ENCODE measurements around the gene RASA3. TPM values are rescaled to one million over a fixed set of nuclear protein-coding genes. Genes with fewer than 3 reads are reported as not detected.

The RASA3 gene
- total and polyA plus RNA-seq, 9 of the 15 experiments (the other 6 are each of a cell fraction or from before 2014, with no cell fraction given) = 0.72 to 25.3 (median 14.4) TPM

- TF ChIP-seq, protein P1, sequence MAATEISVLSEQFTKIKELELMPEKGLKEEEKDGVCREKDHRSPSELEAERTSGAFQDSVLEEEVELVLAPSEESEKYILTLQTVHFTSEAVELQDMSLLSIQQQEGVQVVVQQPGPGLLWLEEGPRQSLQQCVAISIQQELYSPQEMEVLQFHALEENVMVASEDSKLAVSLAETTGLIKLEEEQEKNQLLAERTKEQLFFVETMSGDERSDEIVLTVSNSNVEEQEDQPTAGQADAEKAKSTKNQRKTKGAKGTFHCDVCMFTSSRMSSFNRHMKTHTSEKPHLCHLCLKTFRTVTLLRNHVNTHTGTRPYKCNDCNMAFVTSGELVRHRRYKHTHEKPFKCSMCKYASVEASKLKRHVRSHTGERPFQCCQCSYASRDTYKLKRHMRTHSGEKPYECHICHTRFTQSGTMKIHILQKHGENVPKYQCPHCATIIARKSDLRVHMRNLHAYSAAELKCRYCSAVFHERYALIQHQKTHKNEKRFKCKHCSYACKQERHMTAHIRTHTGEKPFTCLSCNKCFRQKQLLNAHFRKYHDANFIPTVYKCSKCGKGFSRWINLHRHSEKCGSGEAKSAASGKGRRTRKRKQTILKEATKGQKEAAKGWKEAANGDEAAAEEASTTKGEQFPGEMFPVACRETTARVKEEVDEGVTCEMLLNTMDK (IDR thresholded peaks at IDR 0.05; ENCODE audit: borderline replicate concordance, insufficient read depth, low read depth, low read length, poor library complexity, severe bottlenecking) = no peak
- TF ChIP-seq NCOA1 (IDR thresholded peaks at IDR 0.05; ENCODE audit: low read depth) = no peak
- TF ChIP-seq, protein P2, sequence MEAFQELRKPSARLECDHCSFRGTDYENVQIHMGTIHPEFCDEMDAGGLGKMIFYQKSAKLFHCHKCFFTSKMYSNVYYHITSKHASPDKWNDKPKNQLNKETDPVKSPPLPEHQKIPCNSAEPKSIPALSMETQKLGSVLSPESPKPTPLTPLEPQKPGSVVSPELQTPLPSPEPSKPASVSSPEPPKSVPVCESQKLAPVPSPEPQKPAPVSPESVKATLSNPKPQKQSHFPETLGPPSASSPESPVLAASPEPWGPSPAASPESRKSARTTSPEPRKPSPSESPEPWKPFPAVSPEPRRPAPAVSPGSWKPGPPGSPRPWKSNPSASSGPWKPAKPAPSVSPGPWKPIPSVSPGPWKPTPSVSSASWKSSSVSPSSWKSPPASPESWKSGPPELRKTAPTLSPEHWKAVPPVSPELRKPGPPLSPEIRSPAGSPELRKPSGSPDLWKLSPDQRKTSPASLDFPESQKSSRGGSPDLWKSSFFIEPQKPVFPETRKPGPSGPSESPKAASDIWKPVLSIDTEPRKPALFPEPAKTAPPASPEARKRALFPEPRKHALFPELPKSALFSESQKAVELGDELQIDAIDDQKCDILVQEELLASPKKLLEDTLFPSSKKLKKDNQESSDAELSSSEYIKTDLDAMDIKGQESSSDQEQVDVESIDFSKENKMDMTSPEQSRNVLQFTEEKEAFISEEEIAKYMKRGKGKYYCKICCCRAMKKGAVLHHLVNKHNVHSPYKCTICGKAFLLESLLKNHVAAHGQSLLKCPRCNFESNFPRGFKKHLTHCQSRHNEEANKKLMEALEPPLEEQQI (IDR thresholded peaks at IDR 0.05) = no peak
- TF ChIP-seq FIP1L1 (IDR thresholded peaks at IDR 0.05; ENCODE audit: low read depth, low read length, poor library complexity, severe bottlenecking) = no peak
- no peak for TF ChIP-seq HMBOX1 (IDR thresholded peaks at IDR 0.05)
- no peak for TF ChIP-seq NELFE (IDR thresholded peaks at IDR 0.05; ENCODE audit: insufficient read depth, insufficient read length)
- no peak for TF ChIP-seq NFATC3 (IDR thresholded peaks at IDR 0.05)
These were observed 81.6 kb downstream of the RASA3 start (continued) for GRCh38 chr13:114050536-114051450.

All from K562 (cell line).